GM10847 (cell line): ENCODE data around the gene GSK3B.
A peak's percentile ranks its signal among the peaks of the same experiment; 100 is the strongest.

Experiments
- POLR2A ChIP-seq: IDR thresholded peaks from 2 replicates; pipeline ENCODE4 v1.6.1; 2011; ENCODE audit not compliant: insufficient read length; ENCODE audit errors: extremely low read depth

GSK3B gene

GRCh38 chr3:120093911-120094775, at the start of gene GSK3B:
Gene GSK3B (minus strand): TSS chr3:120094447. CDS start chr3:120093434, 1,013 bp downstream.
- TF ChIP-seq POLR2A = peak; percentile 16

- TF ChIP-seq POLR2A = no peak
These were observed 49.4 kb upstream of the GSK3B start for GRCh38 chr3:120143676-120144075.

DNA sequence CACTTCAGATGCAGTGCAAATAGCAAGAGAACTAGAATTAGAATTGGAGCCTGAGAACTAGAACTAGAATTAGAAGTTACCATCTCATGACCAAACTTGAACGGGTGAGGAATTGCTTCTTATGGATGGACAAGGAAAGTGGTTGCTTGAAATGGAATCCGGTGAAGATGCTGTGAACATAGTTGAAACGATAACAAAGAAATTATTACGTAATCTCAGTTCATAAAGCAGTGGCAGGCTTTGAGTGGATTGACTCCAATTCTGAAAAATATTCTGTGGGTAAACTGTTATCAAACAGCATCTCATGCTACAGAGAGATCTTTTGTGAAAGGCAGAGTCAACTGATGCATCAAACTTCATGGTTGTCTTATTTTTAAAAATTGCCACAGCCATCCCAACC, 48.0 kb upstream of the GSK3B start:
- TF ChIP-seq POLR2A = no peak

DNA sequence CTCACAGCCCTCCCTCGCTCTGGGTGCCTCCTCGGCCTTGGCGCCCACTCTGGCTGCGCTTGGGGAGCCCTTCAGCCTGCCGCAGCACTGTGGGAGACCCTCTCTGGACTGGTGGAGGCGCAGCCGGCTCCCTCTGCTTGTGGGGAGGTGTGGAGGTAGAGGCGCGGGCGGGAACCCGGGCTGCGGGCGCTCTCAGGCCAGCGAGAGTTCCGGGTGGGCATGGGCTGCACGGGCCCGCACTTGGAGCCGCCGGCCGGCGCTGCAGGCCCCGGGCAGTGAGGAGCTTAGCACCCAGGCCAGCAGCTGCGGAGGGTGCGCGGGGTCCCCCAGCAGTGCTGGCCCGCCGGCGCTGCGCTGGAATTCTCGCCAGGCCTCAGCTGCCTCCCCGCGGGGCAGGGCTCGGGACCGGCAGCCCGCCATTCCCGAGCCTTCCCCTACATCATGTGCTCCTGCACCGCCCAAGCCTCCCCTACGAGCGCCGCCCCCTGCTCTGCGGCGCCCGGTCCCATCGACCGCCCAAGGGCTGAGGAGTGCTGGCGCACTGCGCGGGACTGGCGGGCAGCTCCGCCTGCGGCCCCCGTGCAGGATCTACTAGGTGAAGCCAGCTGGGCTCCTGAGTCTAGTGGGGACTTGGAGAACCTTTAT, 46.0 kb upstream of the GSK3B start:
- TF ChIP-seq POLR2A = no peak

DNA sequence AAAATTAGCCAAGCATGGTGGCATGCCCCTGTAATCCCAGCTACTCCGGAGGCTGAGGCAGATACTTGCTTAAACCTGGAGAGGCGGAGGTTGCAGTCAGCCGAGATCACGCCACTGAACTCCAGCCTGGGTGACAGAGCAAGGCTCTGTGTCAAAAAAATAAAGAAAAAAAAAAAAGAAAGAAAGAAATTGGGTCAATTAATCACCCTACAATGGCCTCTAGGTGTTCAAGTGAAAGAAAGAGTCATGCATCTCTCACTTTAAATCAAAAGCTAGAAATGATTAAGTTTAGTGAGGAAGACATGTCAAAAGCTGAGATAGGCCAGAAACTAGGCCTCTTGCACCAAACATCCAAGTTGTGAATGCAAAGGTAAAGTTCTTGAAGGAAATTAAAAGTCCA, 44.9 kb upstream of the GSK3B start:
- no peak for TF ChIP-seq POLR2A

DNA sequence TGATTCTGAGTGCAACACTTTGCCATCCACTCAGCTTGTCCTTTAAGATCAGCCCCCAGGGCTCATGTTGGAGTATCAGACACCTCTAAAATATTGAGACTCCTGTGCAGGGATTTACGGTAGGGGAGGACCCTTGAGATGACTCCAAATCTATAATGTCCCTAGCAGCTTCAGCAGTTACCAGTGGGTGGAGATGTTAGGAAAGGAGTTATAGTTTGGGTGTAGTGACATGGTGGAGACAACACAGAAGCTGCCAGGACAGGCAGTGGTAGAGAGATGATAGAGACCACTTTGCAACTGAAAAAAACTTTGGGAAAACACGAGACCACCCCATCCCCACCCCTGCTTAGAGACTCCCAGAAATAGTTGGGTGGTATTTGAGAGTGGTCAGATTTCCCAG, 43.3 kb upstream of the GSK3B start:
- TF ChIP-seq POLR2A = no peak

- no peak for TF ChIP-seq POLR2A
These were observed 36.4 kb upstream of the GSK3B start for GRCh38 chr3:120130656-120131055.

DNA sequence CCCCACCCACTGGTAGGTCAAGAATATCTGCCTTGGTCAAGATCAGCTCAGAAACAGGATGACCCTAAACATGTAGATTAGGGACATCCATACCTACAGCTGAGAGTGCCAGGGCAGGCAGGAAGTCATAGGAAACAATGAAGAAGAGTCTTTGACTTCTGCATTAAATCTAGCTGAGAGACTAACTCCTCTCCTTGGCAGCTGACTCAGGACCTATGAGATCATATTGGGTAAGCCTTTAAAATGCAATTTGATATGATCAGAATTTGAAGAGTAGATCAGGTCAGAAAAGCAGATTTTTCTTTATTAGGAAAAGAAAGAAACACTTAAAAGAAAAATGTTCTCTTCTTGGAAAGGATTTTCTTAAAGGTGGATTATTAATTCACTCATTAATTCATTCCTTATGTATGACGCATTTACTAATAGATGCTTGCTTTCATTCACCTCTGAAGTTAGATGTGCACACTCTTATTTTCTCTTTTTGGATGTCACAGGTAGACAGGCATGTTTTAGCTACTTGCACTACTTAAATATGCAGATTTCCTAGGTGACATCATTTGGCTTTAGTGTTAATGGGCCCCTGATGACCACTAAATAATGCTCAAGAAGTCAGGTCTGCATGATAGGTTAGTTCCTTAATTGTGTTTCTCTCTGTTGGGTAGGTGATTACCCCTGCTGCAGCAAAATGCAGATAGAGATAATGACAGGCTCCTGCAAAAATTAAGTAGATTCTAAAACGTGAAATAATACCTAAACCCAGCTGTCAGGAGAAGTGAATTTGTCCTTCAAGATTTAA, 35.7 kb upstream of the GSK3B start:
- TF ChIP-seq POLR2A = no peak

GRCh38 chr3:120129051-120129450, 34.8 kb upstream of the GSK3B start:
- no peak for TF ChIP-seq POLR2A

- no peak for TF ChIP-seq POLR2A
These were observed 31.7 kb upstream of the GSK3B start for GRCh38 chr3:120125992-120126391.

GRCh38 chr3:120119846-120120510, 25.7 kb upstream of the GSK3B start:
- TF ChIP-seq POLR2A = no peak

GRCh38 chr3:120114981-120115380, 20.7 kb upstream of the GSK3B start:
- no peak for TF ChIP-seq POLR2A

GRCh38 chr3:120114376-120114775, 20.1 kb upstream of the GSK3B start:
- no peak for TF ChIP-seq POLR2A

DNA sequence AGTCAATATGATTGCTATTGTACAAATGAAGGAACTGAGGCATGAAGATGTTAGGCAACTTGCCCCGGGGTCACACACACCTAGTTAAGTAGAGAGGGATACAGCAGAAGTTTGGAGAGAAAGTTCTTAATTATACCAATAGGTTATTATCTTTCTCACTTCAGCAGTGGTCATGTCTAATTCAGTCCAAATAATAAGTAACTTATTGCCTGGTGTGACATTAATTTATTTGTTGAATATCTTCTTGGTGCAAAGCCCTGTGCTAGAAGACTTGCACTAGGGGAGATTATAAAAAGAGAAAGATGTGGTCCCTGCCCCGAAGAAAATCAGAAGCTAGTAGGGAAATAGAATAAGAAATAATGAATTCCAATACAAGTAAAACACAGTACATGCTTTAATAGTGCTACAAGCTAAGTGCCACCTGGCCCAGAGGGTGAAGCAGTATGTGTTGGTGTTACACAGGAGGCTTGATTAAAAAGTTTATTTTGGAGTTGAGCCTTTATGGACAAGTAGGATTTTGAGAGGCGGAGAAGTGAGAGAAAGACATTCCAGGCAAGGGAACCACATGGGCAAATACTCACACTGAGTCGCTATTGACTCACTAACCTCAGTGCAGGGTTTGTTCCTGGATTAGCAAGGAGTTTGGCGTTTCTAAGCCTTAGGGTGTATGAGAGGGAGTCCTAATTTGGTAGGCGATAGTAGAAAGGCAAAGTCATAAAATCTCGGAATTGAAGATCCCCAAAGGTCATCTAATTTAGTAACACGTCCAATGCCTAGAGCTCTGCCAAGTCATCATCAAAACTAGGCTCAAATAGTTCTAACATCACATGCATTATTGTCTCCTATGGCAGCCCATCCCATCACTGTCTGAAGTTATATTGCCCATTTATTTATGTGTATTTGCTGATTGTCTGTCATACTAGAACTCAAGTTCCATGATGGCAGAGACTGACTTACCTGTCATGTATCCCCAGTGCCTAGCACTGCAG, 19.2 kb upstream of the GSK3B start:
- no peak for TF ChIP-seq POLR2A
